COR-L47 (cell line): ENCODE data around the gene ABCB1.
A peak's percentile ranks its signal among the peaks of the same experiment; 100 is the strongest.

Experiments
- DNase-seq: peaks from one replicate; lab custom pipeline; 2025; lab: John Stamatoyannopoulos, UW

The ABCB1 gene

DNA sequence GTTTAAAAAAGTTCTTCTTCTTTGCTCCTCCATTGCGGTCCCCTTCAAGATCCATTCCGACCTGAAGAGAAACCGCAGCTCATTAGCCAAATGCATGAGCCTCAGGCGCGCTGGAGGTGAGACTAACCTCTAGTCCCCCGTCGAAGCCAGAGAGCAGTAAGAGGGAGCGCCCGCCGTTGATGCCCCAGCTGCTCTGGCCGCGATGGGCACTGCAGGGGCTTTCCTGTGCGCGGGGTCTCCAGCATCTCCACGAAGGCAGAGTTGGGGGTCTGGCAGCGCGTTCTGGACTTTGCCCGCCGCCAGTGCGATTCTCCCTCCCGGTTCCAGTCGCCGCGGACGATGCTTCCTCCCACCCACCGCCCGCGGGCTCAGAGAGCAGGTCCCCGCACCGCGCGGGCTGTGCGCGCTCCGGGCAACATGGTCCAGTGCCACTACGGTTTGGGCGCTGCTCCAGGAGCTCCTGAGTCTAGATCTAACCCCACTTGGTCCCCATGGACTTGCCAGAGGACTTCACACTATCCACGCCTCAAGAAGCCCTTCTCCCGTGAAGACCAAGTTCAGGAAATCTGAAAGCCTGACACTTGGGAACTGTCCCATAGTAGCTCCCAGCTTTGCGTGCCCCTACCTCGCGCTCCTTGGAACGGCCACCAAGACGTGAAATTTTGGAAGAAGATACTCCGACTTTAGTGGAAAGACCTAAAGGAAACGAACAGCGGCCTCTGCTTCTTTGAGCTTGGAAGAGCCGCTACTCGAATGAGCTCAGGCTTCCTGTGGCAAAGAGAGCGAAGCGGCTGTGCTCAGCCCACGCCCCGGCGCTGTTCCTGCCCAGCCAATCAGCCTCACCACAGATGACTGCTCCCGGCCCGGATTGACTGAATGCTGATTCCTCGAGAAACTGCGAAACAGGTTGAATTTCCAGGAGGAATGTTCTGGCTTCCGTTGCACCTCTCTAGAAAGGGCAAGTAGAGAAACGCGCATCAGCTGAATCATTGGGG lies at the start of gene ABCB1:
ABCB1 (minus strand) TSS at position 755 of the 995 bp plus-strand sequence; CDS start at position 55, 700 bp downstream.
- DNase-seq, result no peak

DNA sequence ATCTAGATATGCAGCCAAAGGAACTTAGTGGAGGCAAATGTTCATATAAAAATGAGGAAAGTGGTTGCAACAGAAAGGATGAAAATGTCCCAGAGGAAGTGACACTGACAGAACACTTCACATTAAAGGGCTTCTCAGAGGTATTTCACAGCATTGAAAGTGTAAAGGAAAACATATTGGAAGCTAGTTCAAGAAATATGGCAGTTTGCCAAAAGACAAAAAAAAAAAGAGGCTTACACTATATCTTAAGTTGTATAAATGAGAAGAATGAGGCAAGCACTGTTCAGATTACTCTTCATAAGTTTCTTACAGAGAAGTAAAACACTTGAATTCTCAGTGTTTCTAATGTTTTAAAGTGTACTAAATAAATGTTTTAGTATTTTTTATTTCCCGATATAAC lies 47.6 kb upstream of the ABCB1 start:
- no peak for DNase-seq

DNA sequence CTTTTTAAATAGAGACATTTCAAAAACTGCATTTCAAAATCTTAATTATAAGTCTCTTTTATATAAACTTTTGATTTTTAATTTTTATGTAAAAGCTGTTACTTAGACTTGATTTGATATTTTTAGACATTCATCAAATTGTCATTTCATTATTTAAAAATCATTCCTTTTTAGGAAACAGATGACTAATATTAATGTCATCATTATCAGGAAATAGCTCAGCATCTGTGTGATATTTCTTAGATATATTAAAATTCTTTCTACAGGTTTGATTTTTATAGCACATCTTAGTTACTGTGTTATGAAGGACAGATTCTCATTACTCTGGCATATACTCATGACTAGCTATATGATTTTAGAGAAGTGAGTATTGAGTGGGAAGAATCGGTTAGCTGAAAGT lies 44.8 kb upstream of the ABCB1 start:
- DNase-seq, result no peak

DNA sequence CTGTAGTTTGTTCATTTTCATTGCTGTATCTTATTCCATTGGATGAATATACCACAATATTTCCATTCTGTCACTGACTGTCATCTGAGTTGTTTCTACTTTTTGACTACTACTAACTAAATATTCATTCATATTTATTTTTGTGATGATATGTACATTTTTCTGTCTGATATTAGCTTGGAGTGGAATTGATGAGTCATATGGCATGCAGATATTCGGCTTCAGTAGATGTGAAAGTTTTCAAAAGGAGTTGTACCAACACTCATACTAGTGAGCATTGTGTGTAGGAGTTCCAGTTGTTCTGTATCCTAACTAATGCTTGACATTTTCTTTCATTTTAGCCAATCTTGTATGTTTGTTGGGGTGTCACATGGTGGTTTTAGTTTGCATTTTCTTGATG lies 35.2 kb upstream of the ABCB1 start:
- DNase-seq, result no peak

DNA sequence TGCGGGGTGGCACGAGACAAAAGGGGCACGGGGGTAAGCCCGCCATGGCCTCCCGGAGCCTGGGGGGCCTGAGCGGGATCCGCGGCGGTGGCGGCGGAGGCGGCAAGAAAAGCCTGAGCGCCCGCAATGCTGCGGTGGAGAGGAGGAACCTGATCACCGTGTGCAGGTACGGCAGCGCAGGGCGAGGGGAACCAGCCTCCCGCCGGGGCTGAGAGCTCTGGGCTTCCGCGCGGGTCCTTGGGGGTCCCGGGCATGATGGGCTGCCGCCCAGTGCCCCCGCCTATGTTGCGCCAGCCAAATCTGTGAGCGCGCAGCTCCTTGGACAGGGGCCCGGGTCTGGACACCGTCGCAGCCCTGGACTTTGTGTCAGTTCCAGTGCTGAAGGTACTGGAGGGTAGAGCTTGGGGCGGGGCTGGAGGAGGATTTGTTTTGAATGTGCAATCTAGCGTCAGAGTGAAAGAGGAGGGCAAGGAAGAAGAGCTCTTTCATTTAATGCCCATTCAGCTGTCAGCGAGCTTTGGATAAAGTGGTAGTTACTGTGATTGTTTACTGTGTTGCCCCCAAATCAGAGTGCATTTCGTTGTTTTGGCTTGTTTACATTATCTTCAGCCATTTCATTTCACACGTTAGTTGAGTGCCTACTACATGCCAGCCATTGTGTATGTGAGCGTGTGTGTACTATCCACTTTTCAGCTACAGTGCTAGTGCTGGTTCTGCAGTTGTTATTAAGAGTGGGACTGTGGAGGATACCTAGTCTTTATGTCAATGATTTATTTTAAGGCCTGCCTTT lies 28.3 kb upstream of the ABCB1 start:
- DNase-seq, result peak; percentile 51

DNA sequence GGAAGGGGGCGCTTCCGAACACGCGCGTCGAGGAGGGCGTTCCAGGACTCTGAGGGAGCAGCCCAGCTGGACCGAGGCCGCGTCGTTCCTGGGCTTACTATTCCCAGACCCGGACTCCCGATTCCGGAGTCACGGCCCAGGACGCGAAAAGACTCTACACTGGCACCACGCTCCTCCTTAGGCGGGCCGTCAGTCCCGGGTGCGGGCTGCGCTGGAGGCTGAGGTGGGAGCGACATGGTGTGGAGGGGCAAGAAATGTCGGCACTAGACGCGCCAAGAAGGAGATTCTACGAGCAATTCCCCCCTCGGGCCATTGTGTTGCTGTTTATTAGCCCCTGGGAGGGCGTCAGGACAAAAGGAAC lies 26.9 kb upstream of the ABCB1 start:
- DNase-seq, result no peak

DNA sequence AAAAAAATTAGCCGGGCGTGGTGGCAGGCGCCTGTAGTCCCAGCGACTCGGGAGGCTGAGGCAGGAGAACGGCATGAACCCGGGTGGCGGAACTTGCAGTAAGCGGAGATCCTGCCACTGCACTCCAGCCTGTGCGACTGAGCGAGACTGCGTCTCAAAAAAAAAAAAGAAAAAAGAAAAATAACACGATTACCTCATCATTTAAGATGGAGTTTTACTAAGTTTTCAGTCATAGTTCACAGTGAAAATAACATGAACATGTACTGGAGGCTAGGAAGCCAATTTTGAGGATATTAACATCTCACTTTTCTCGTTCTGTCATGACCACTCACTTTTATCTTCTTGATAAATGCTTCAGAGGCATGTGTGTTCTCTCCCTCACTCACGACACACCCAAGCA lies 24.4 kb upstream of the ABCB1 start:
- no peak for DNase-seq

DNA sequence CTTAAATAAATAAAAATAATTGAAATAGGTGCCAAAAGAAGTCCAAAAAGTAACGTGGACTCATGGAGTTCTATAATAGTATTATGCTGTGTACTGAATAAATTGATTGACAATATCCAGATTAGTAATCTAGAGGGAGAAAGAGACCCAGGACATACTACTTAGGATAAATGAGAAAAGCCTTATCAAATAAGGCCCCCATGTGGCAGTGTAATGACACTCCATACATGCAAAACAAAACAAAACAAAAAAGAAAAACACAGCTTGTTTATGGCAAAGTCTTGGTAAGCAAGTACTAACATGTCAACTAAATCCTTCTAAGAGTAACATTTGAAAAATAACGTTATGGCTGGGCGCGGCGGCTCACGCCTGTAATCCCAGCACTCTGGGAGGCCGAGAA lies 23.9 kb upstream of the ABCB1 start:
- DNase-seq, result no peak

DNA sequence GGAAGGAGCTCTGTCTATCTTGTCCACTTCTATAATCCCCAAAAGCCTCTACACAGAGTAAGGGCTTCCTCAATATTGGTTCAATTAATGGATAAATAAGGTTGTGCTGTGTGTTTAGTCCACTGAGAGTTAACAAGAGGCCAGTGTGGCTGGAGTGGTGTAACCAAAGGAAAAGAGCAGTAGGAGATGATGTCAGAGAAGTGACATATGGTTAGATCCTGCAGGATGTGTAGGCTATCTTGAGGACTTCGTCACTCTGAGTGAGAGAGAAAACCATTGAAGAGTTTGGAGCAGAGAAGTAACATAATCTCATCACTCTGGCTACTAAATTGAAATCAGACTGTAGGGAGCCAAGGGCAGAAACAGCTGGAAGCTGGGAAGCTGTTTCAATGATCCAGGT lies 14.5 kb upstream of the ABCB1 start:
- DNase-seq, result no peak

DNA sequence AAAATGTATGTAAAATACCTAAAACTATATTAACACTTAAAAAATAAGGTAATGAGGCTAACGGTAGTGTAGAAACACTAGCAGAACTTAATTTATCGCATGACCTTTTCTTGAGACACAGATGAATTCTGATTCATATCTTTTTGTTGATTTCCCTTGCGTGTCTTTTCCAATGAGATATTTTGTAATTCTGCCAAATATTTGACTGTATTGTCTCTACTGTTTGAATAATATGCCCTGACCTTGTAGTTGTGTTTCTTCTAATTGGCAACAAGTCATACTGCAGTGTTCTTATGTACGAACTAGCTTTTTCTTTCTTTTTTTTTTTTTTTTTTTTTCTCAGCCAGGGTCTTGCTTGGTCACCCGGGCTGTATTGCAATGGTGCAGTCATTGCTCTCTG lies 9.2 kb upstream of the ABCB1 start:
- no peak for DNase-seq

DNA sequence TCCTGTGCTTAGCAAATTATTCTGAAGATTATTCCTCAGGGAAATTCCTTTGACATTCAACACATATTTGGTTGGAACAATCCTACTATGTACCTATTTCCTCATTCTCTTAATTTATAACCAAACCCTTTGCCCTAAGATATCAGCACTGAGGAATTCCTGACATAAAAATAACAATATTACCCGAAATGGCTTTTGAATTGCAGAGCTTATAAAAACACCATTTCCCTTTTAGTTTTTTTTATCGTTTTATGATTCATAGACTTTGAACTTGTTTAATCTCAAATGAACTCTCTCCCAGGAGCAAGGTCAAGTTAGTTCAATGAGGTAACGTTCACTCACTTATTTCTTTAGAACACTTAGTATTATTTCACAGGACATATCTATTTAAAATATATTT lies 7.7 kb upstream of the ABCB1 start:
- DNase-seq, result no peak

DNA sequence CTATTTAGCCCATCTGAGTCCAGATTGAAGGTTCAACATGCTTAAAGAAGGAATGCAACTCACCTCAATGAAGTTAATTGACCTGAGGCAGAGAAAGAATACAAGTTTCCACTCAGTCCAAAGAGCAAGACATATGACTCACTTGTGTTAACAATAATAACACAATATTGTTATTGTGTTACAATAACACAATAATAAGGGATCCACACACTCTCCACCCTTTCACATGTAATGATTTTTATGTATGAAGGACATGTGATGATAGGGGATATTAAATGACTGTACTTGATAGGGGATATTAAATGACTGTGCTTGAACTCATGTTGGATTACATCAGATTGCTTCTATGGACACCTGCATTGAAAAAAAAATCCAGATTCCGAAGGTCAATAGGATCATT lies 3.6 kb upstream of the ABCB1 start:
- no peak for DNase-seq

DNA sequence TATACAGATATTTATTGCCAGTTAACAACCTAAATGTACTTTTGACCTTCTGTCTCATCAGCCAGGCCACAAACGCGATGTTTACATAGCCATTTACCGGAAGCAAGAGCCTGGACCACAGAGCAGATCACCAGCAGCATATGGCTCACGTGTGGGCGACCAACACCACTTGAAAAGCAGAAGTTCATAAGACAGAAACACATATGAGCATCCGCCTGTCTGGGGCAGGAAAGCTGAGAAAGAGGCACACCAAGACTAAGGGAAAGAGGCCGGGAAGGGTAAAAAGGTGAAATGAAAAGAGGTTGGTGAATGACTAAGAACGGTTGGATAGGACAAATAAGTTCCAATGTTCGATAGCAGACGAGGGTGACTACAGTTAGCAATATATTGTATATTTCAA lies 1.3 kb downstream of the ABCB1 start:
- no peak for DNase-seq

DNA sequence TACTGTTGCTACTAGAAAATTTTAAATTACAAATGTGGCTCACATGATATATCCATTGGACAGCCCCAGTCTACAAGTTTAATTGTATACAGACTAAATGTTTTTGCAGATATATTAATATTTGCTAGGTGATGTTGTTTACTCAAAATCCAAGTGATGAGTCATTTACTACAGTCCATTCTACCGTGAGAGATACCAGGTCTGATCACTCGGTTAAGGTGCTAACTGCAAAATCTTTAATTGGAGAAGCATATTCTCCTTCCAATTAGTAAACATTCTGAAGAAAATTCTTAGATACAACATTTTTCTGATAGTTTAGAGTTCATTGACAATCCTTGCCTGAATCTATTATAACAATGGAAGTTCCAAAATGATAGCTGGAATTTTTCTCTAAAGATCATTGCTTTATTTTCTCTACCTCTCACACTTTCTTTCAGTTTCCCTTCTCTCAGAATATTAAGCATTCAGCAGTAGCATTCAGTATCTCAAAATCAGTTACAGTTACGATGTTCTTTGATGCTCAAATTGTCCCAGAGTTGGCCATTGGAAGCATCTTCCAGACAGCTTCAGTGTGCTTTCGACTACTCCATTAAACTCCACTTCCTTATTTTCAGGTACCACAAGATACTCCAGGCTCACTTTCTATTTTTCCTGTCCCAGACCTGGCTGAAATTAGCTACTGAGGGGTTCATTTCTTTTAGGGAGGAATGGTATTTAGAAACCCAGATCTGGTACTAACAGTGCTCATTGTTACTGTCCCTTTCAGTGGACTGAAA lies 2.3 kb downstream of the ABCB1 start:
- DNase-seq, result no peak

DNA sequence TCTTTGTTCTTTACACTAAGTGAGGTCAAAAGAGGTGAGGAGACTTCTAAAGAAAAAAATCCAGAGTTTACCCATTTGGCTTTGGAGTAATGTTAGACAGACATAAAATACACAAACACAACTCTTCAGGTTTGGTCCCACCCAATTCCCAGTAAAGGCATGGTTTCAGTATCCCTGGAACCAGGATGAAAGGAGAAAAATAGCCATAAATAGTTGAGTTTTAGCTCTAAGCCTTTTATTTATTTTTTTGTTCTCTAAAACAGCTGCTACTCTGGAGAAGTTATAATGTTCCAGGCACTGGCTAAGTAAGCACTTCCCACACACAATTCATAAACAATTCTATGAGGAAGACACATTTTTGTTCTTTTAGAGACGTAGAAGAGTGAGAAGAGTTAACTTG lies 4.0 kb downstream of the ABCB1 start:
- DNase-seq, result no peak

DNA sequence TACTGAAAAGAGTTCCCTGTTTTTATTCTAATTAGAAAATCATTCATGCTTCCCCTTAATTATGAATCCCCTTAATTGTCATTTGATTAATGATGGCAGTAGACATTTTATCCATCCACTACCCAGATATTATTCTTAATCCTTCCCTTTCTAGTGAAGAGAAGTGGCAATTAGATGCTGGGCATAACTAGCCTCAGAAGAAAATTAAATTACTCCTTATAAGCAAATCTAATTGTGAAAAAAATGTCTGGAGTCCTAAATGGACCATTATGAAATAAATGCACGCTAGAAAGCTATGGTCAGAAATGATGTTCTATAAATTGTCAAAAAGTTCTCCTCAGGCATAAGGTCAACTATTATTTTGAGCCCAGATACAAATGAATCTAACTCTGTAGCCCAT lies 4.5 kb downstream of the ABCB1 start:
- DNase-seq, result no peak

DNA sequence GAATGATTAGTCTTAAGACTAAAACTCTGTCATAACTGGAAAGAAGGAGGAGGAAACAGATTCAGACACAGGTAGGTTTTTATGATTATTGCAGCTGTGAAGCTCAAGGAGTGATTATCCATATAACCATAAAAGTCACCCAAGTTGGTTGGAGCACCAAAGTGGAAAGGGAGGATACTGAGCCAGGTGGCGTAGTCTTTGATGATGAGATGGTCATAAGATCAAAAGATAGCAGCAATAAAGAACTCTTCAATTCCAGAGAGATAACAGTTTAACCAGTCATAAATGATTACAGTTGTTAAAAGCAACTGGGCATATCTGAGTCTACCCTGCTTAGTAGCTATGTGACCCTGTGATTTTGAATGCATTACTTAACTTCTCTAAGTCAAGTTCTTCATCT lies 8.4 kb downstream of the ABCB1 start:
- no peak for DNase-seq

DNA sequence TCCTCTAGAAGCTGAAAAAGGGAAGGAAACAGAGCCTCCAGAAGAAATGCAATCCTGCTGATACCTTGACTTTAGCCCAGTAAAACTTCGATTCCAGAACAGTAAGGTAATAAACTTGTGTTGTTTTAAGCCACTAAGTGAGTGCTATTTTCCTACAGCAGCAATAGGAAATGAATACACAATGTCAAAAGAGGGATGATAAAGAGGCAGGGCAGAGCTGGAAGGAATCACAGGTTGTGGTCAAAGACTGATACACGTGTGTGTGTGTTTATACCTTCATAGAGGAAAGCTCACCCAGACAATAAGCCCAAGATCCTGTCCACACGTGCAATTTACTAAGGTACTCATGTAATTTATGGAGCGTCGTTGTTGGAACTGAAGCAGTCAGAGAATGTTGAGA lies 9.5 kb downstream of the ABCB1 start:
- DNase-seq, result no peak

DNA sequence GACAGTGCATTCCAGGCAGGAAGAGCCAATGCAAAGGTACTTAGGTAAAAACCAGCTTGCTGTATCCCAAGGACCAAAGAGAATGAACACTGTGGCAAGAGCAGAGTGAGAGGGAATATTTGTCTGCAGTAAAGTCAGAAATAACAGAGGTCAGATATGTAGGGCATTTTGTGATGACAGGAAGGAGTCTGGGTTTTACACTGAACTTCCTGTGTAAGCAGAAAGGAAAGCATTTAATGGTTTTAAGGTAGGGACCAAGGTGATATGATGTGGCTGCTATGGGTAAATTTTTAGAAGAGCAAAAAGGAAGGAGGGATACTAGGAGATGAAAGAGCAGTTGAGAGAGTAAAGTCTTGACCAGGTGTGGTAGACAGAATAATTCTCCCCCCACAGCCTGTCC lies 10.1 kb downstream of the ABCB1 start:
- no peak for DNase-seq

DNA sequence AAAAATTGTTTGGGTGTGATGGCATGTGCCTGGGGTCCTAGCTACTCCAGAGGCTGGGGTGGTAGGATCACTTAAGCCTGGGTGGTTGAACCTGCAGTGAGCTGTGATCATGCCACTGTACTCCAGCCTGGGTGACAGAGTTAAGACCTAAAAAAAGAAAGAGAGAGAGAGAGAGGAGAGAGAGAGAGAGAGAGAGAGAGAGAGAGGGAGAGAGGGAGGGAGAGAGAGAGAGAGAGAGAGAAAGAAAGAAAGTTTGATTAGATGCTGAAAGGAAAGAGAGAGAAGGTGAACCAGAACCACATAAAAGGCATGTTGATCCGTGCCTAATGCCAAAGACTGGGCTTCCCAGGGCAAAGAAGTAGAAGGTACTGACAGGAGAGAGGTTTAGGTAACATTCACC lies 11.1 kb downstream of the ABCB1 start:
- no peak for DNase-seq

DNA sequence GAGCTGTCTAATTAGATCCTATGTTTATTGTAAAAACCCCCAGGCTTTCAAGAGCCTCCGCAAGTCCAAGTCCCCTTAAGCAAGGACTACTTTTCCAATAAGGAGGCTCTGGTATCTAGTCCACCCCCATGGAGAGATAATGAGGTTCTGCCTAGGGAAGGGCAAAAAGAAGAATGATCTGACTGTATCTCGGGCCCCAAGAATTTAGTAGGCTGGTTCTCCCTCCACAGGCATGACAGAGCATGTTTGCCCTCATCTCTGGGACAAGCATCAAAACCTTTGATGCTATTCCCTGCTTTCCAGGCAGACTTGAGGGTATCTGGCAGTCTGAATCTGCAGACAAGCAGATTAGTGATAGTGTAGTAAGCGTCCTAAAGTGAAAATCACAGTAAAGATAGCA lies 19.0 kb downstream of the ABCB1 start:
- no peak for DNase-seq

DNA sequence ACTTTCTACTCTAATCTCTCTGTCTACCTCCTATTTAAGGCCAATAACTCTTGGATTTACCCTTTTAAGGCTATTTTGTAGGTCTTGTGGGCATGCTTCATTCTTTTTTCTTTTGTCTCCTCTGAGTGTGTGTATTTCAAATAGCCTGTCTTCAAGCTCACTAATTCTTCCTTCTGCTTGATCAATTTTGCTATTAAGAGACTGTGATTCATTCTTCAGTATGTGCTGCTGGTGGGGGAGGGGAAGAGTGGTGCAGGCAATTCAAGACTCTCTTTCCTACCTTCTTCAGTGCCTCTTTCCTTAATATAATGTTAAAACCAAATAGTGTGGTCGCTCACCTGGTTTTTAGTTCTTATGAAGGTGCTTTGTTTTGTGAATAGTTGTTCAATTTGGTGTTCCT lies 20.0 kb downstream of the ABCB1 start:
- DNase-seq, result no peak

DNA sequence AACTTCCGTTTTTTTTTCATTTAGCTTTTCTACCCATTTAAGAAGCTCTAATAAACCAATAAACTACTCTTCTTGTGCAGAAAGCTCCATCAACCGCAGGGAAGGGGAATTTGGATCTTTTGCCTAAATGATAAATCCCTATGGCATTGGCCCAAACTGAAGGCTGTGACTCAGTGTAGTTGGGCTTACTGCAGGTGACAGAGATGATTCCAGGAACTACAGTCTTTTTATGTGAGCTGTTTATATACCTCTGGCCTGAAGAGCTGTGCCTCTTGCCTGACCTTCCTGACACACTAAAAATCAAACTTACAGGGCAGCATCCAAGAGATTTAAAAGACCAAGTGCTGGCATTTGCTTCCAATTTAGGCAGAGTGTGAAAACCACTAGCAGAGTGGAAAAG lies 25.2 kb downstream of the ABCB1 start:
- DNase-seq, result no peak
